RWPE1 (cell line): Measurements from ENCODE around the gene NPFF.

Experiments
- CTCF ChIA-PET: fragments of 350-600 bp; sonication (Branson Sonifier 250); formaldehyde crosslinking; extraction: SDS; loops from one replicate; lab custom pipeline; 2021; lab: Yijun Ruan, JAX
- POLR2A ChIA-PET: fragments of 400-600 bp; formaldehyde crosslinking; extraction: SDS; loops from one replicate; lab custom pipeline; 2020; ENCODE audit warnings: antibody characterized with exemption; ENCODE audit not compliant: low non-redundant PET; lab: Yijun Ruan, JAX
- DNase-seq: peaks from one replicate; pipeline ENCODE4 v3.0.0; 2012; ENCODE audit warnings: low spot score
- H3K27ac ChIP-seq: fragments of 450-650 bp; 2 replicates; pipeline ENCODE4 v1.5.1; 2017
- CTCF ChIP-seq: fragments of 450-650 bp; conservative IDR thresholded peaks from 2 replicates; pipeline ENCODE4 v1.5.1; 2017; ENCODE audit warnings: low read depth, mild to moderate bottlenecking

The NPFF gene

GRCh38 chr12:53515291-53515680 is 8.0 kb upstream of the NPFF start:
- no peak for TF ChIP-seq CTCF
- CTCF ChIA-PET = no interaction called here
- POLR2A ChIA-PET = no interaction called here
- H3K27ac ChIP-seq = no peak overlapping the region
- DNase-seq = no peak

- ChIA-PET POLR2A (no interaction called here), CTCF (interaction anchor here (0.6 kb wide), 1 partner anchor 76 kb away, joined by 3 read pairs; no protein-coding TSS in a partner anchor)
Measured at GRCh38 chr12:53514628-53515290, 7.5 kb upstream of the NPFF start.

GRCh38 chr12:53513712-53514410 is 6.6 kb upstream of the NPFF start:
- CTCF ChIA-PET = interaction anchor here (0.6 kb wide), 1 partner anchor 77 kb away, joined by 3 read pairs; no protein-coding TSS in a partner anchor
- TF ChIP-seq CTCF = no peak
- POLR2A ChIA-PET = no interaction called here
- no peak for DNase-seq
- no peak overlapping the region for H3K27ac ChIP-seq

More at GRCh38 chr12:53514628-53515290, 7.5 kb upstream of the NPFF start:
- H3K27ac ChIP-seq = no peak overlapping the region
- no peak for DNase-seq
- TF ChIP-seq CTCF = no peak

- CTCF ChIA-PET = no interaction called here
- no peak overlapping the region; the same call in 1 of the 2 replicates for H3K27ac ChIP-seq
- POLR2A ChIA-PET = no interaction called here
- DNase-seq = no peak
- TF ChIP-seq CTCF = no peak
Measured at GRCh38 chr12:53510181-53510812, 3.0 kb upstream of the NPFF start.

- DNase-seq = peak; percentile 77
- POLR2A ChIA-PET = interaction anchor here (0.7 to 1.1 kb wide), 2 partner anchors 11 to 30 kb away, joined by 3 read pairs; no protein-coding TSS in a partner anchor
- CTCF ChIA-PET = interaction anchor here (0.6 to 2.0 kb wide), 18 partner anchors 8 to 920 kb away, joined by 3 to 10 read pairs (median 4); partner anchors contain the start of genes AAAS and ATP5MC2
- peak; percentile 93 for TF ChIP-seq CTCF
- H3K27ac ChIP-seq = peak overlapping the region; percentile 62
Measured at GRCh38 chr12:53508534-53509170, 1.4 kb upstream of the NPFF start.

- TF ChIP-seq CTCF = no peak
- CTCF ChIA-PET = interaction anchor here (0.6 to 2.0 kb wide), 3 partner anchors 26 to 186 kb away, joined by 6 to 10 read pairs (median 8); partner anchors contain the start of gene AAAS
- POLR2A ChIA-PET = no interaction called here
- DNase-seq = no peak
- peak overlapping the region; percentile 58; the same call in 1 of the 2 replicates for H3K27ac ChIP-seq
Measured at GRCh38 chr12:53507603-53507885, 260 bp upstream of the NPFF start.
